Activated naive CD4-positive, alpha-beta T cell treated with anti-CD3 and anti-CD28 coated beads, Interleukin-2, amount 50 U/mL, for 24 hours (primary cell): Measurements from ENCODE around the gene GLP2R.
"Not testable (repeated sequence)": the region's sequence is repeated elsewhere in the genome, so short reads cannot be mapped to it uniquely, and the experiment has no call there.

Source experiments
- H3K27ac Mint-ChIP-seq: one replicate; pipeline ENCODE4 v1.8.0; 2021; ENCODE audit warnings: mild to moderate bottlenecking, mixed read lengths
- H3K27me3 Mint-ChIP-seq: one replicate; pipeline ENCODE4 v1.8.0; 2021; ENCODE audit warnings: mixed read lengths
- H3K36me3 Mint-ChIP-seq: one replicate; pipeline ENCODE4 v1.8.0; 2021; ENCODE audit warnings: mixed read lengths
- H3K4me1 Mint-ChIP-seq: one replicate; pipeline ENCODE4 v1.8.0; 2021; ENCODE audit warnings: mixed read lengths
- H3K4me3 Mint-ChIP-seq: one replicate; pipeline ENCODE4 v1.8.0; 2021; ENCODE audit warnings: mild to moderate bottlenecking, mixed read lengths
- H3K9me3 Mint-ChIP-seq: one replicate; pipeline ENCODE4 v1.8.0; 2021; ENCODE audit warnings: mixed read lengths

Gene GLP2R

GRCh38 chr17:9825641-9826150, at the start of gene GLP2R:
Gene GLP2R (plus strand): TSS chr17:9825924. CDS start chr17:9826064, 140 bp downstream.
- no peaks in the 10 kb centered on the region for H3K9me3 Mint-ChIP-seq

GRCh38 chr17:9776911-9777310, 48.8 kb upstream of the GLP2R start:
- Mint-ChIP-seq H3K4me1 (no peaks in the 10 kb centered on the region), H3K9me3 (peaks cover 5% of the 10 kb centered on the region), H3K4me3 (no peak overlapping the region), H3K36me3 (no peaks in the 10 kb centered on the region), H3K27me3 (peaks cover 7% of the 10 kb centered on the region), H3K27ac (no peak overlapping the region)

More at GRCh38 chr17:9825641-9826150, at the start of gene GLP2R:
- Mint-ChIP-seq H3K4me1 (no peaks in the 10 kb centered on the region), H3K27ac (no peak within 1 kb of the TSS), H3K4me3 (no peak within 1 kb of the TSS), H3K36me3 (no peaks in the 10 kb centered on the region), H3K27me3 (peaks cover 8% of the 10 kb centered on the region)

GRCh38 chr17:9780552-9780951, 45.2 kb upstream of the GLP2R start:
- no peaks in the 10 kb centered on the region for H3K36me3 Mint-ChIP-seq
- no peak overlapping the region for H3K4me3 Mint-ChIP-seq
- no peak overlapping the region for H3K27ac Mint-ChIP-seq
- H3K9me3 Mint-ChIP-seq = peaks cover 5% of the 10 kb centered on the region
- no peaks in the 10 kb centered on the region for H3K4me1 Mint-ChIP-seq
- peaks cover 16% of the 10 kb centered on the region for H3K27me3 Mint-ChIP-seq

GRCh38 chr17:9783050-9783449, 42.7 kb upstream of the GLP2R start:
- Mint-ChIP-seq H3K4me1 (no peaks in the 10 kb centered on the region), H3K36me3 (no peaks in the 10 kb centered on the region), H3K27me3 (peaks cover 11% of the 10 kb centered on the region), H3K9me3 (no peaks in the 10 kb centered on the region), H3K27ac (no peak overlapping the region), H3K4me3 (no peak overlapping the region)

- H3K4me1 Mint-ChIP-seq, H3K4me3 Mint-ChIP-seq, H3K9me3 Mint-ChIP-seq, H3K27ac Mint-ChIP-seq, H3K36me3 Mint-ChIP-seq: not testable (repeated sequence)
- peaks cover 11% of the 10 kb centered on the region for H3K27me3 Mint-ChIP-seq
These were observed 42.3 kb upstream of the GLP2R start for GRCh38 chr17:9783465-9783864.

GRCh38 chr17:9784544-9784943, 41.2 kb upstream of the GLP2R start:
- no peak overlapping the region for H3K4me3 Mint-ChIP-seq
- H3K4me1 Mint-ChIP-seq = no peaks in the 10 kb centered on the region
- no peaks in the 10 kb centered on the region for H3K36me3 Mint-ChIP-seq
- H3K27me3 Mint-ChIP-seq = peaks cover 11% of the 10 kb centered on the region
- no peak overlapping the region for H3K27ac Mint-ChIP-seq
- no peaks in the 10 kb centered on the region for H3K9me3 Mint-ChIP-seq

GRCh38 chr17:9788601-9789000, 37.1 kb upstream of the GLP2R start:
- no peaks in the 10 kb centered on the region for H3K4me1 Mint-ChIP-seq
- no peak overlapping the region for H3K4me3 Mint-ChIP-seq
- no peak overlapping the region for H3K27ac Mint-ChIP-seq
- no peaks in the 10 kb centered on the region for H3K9me3 Mint-ChIP-seq
- no peaks in the 10 kb centered on the region for H3K36me3 Mint-ChIP-seq
- no peaks in the 10 kb centered on the region for H3K27me3 Mint-ChIP-seq

GRCh38 chr17:9790316-9790715, 35.4 kb upstream of the GLP2R start:
- Mint-ChIP-seq H3K4me3 (no peak overlapping the region), H3K36me3 (no peaks in the 10 kb centered on the region), H3K4me1 (no peaks in the 10 kb centered on the region), H3K27me3 (no peaks in the 10 kb centered on the region), H3K27ac (no peak overlapping the region), H3K9me3 (no peaks in the 10 kb centered on the region)

GRCh38 chr17:9790889-9791876, 34.5 kb upstream of the GLP2R start, which contains the start of gene DHRS7C:
Gene DHRS7C (minus strand): TSS chr17:9791592. CDS start chr17:9791284, 308 bp downstream.
- Mint-ChIP-seq H3K27ac (no peak within 1 kb of the TSS), H3K36me3 (no peaks in the 10 kb centered on the region), H3K4me3 (no peak within 1 kb of the TSS), H3K27me3 (peaks cover 2% of the 10 kb centered on the region), H3K9me3 (no peaks in the 10 kb centered on the region), H3K4me1 (no peaks in the 10 kb centered on the region)

- Mint-ChIP-seq H3K36me3 (no peaks in the 10 kb centered on the region), H3K4me3 (no peak overlapping the region), H3K4me1 (no peaks in the 10 kb centered on the region), H3K27me3 (peaks cover 6% of the 10 kb centered on the region), H3K9me3 (no peaks in the 10 kb centered on the region), H3K27ac (no peak overlapping the region)
These were observed 33.4 kb upstream of the GLP2R start for GRCh38 chr17:9792181-9792840.

GRCh38 chr17:9798008-9798407, 27.7 kb upstream of the GLP2R start:
- no peak overlapping the region for H3K4me3 Mint-ChIP-seq
- no peaks in the 10 kb centered on the region for H3K4me1 Mint-ChIP-seq
- H3K27me3 Mint-ChIP-seq = peaks cover 15% of the 10 kb centered on the region
- H3K27ac Mint-ChIP-seq = no peak overlapping the region
- no peaks in the 10 kb centered on the region for H3K36me3 Mint-ChIP-seq
- no peaks in the 10 kb centered on the region for H3K9me3 Mint-ChIP-seq

GRCh38 chr17:9798724-9799123, 27.0 kb upstream of the GLP2R start:
- H3K36me3 Mint-ChIP-seq = no peaks in the 10 kb centered on the region
- no peak overlapping the region for H3K4me3 Mint-ChIP-seq
- H3K4me1 Mint-ChIP-seq = no peaks in the 10 kb centered on the region
- no peak overlapping the region for H3K27ac Mint-ChIP-seq
- H3K9me3 Mint-ChIP-seq = no peaks in the 10 kb centered on the region
- H3K27me3 Mint-ChIP-seq = peaks cover 15% of the 10 kb centered on the region

GRCh38 chr17:9801505-9801904, 24.2 kb upstream of the GLP2R start:
- Mint-ChIP-seq H3K27ac (no peak overlapping the region), H3K4me3 (no peak overlapping the region), H3K27me3 (peaks cover 19% of the 10 kb centered on the region), H3K9me3 (peaks cover 9% of the 10 kb centered on the region), H3K36me3 (no peaks in the 10 kb centered on the region), H3K4me1 (no peaks in the 10 kb centered on the region)

GRCh38 chr17:9802294-9802693, 23.4 kb upstream of the GLP2R start:
- no peak overlapping the region for H3K27ac Mint-ChIP-seq
- H3K4me3 Mint-ChIP-seq = no peak overlapping the region
- H3K9me3 Mint-ChIP-seq = peaks cover 9% of the 10 kb centered on the region
- H3K4me1 Mint-ChIP-seq = no peaks in the 10 kb centered on the region
- no peaks in the 10 kb centered on the region for H3K36me3 Mint-ChIP-seq
- H3K27me3 Mint-ChIP-seq = peaks cover 17% of the 10 kb centered on the region

GRCh38 chr17:9802697-9803096, 23.0 kb upstream of the GLP2R start:
- H3K36me3 Mint-ChIP-seq = no peaks in the 10 kb centered on the region
- no peak overlapping the region for H3K27ac Mint-ChIP-seq
- H3K4me3 Mint-ChIP-seq = no peak overlapping the region
- no peaks in the 10 kb centered on the region for H3K4me1 Mint-ChIP-seq
- peaks cover 17% of the 10 kb centered on the region for H3K27me3 Mint-ChIP-seq
- peaks cover 9% of the 10 kb centered on the region for H3K9me3 Mint-ChIP-seq

- Mint-ChIP-seq H3K9me3 (peaks cover 9% of the 10 kb centered on the region), H3K27ac (no peak overlapping the region), H3K4me3 (no peak overlapping the region), H3K4me1 (no peaks in the 10 kb centered on the region), H3K36me3 (no peaks in the 10 kb centered on the region), H3K27me3 (peaks cover 10% of the 10 kb centered on the region)
These were observed 20.0 kb upstream of the GLP2R start for GRCh38 chr17:9805769-9806168.
